ENCODE data around the gene GLS2.

GRCh38 chr12:56520506-56520905 is 32.5 kb upstream of the GLS2 start:
- TF ChIP-seq YY1 (IDR thresholded peaks at IDR 0.05) (no peak), SP1 (IDR thresholded peaks at IDR 0.05) (no peak), GABPA (IDR thresholded peaks at IDR 0.05 in 1 of 2, conservative IDR thresholded peaks at IDR 0.05 in 1 of 2) (no peak), CTCF (IDR thresholded peaks at IDR 0.05; ENCODE audit: low read depth, low read length, missing input control) (no peak), REST (IDR thresholded peaks at IDR 0.05) (no peak), TAF1 (conservative IDR thresholded peaks at IDR 0.05) (no peak), RAD21 (IDR thresholded peaks at IDR 0.05) (no peak), JUND (IDR thresholded peaks at IDR 0.05) (no peak), ZBTB33 (IDR thresholded peaks at IDR 0.05) (no peak), MAX (IDR thresholded peaks at IDR 0.05) (no peak), HNF4G (IDR thresholded peaks at IDR 0.05) (no peak)

All from liver (tissue), 3 donors.